ENCODE results near the gene IDH1. TPM values are rescaled to one million over a fixed set of nuclear protein-coding genes. Genes with fewer than 3 reads are reported as not detected.
"Not testable (repeated sequence)": the region's sequence is repeated elsewhere in the genome, so short reads cannot be mapped to it uniquely, and the experiment has no call there.

IDH1 gene
- 230 and 259 TPM in 2 replicates for total RNA-seq (2014; rRNA removed; shearing (Covaris generic))

- peak; percentile 90 for DNase-seq (ENCODE audit: low spot score)
Observed at GRCh38 chr2:208254871-208255556, at the start of gene IDH1. Gene IDH1, minus strand, starts transcription at chr2:208255071. Its CDS starts 3,520 bp downstream, at chr2:208251551.

- DNase-seq (ENCODE audit: low spot score), result no peak
Observed at GRCh38 chr2:208304157-208304556, 49.3 kb upstream of the IDH1 start.

- DNase-seq (ENCODE audit: low spot score), result no peak
Observed at GRCh38 chr2:208300847-208301618, 46.2 kb upstream of the IDH1 start.

- no peak for DNase-seq (ENCODE audit: low spot score)
Observed at GRCh38 chr2:208297961-208298360, 43.1 kb upstream of the IDH1 start.

GRCh38 chr2:208296610-208297009 is 41.7 kb upstream of the IDH1 start:
- no peak for DNase-seq (ENCODE audit: low spot score)

- DNase-seq (ENCODE audit: low spot score), result no peak
Observed at GRCh38 chr2:208295834-208296233, 41.0 kb upstream of the IDH1 start.

GRCh38 chr2:208294482-208295024 is 39.7 kb upstream of the IDH1 start:
- no peak for DNase-seq (ENCODE audit: low spot score)

GRCh38 chr2:208285853-208286252 is 31.0 kb upstream of the IDH1 start:
- no peak for DNase-seq (ENCODE audit: low spot score)

GRCh38 chr2:208280933-208281332 is 26.1 kb upstream of the IDH1 start:
- no peak for DNase-seq (ENCODE audit: low spot score)

- no peak for DNase-seq (ENCODE audit: low spot score)
Observed at GRCh38 chr2:208280234-208280633, 25.4 kb upstream of the IDH1 start.

GRCh38 chr2:208279236-208279635 is 24.4 kb upstream of the IDH1 start:
- no peak for DNase-seq (ENCODE audit: low spot score)

- no peak for DNase-seq (ENCODE audit: low spot score)
Observed at GRCh38 chr2:208278549-208278948, 23.7 kb upstream of the IDH1 start.

GRCh38 chr2:208274748-208275147 is 19.9 kb upstream of the IDH1 start:
- no peak for DNase-seq (ENCODE audit: low spot score)

- no peak for DNase-seq (ENCODE audit: low spot score)
Observed at GRCh38 chr2:208269091-208269490, 14.2 kb upstream of the IDH1 start.

- no peak for DNase-seq (ENCODE audit: low spot score)
Observed at GRCh38 chr2:208268156-208268952, 13.5 kb upstream of the IDH1 start.

- DNase-seq (ENCODE audit: low spot score), result not testable (repeated sequence)
Observed at GRCh38 chr2:208267526-208267925, 12.7 kb upstream of the IDH1 start.

GRCh38 chr2:208266936-208267335 is 12.1 kb upstream of the IDH1 start:
- DNase-seq (ENCODE audit: low spot score), result no peak

GRCh38 chr2:208266553-208266893 is 11.7 kb upstream of the IDH1 start:
- DNase-seq (ENCODE audit: low spot score), result no peak

GRCh38 chr2:208265801-208266552 is 11.1 kb upstream of the IDH1 start, which contains the start of gene PIKFYVE:
Gene PIKFYVE, plus strand, starts transcription at chr2:208266255. Its CDS starts 5,265 bp downstream, at chr2:208271520.
- DNase-seq (ENCODE audit: low spot score), result peak; percentile 97

GRCh38 chr2:208265371-208265800 is 10.5 kb upstream of the IDH1 start:
- no peak for DNase-seq (ENCODE audit: low spot score)
